ENCODE results near the gene ATP6V1B1.

The ATP6V1B1 gene

GRCh38 chr2:70897977-70898226 is 37.8 kb upstream of the ATP6V1B1 start:
- Histone ChIP-seq H2BK12ac (ENCODE audit: low read length in 2 of 2) (no peak overlapping the region), H3K4me3 (ENCODE audit: insufficient read depth in 1 of 2, low read depth in 1 of 2, low read length in 2 of 2) (no peak overlapping the region)

GRCh38 chr2:70898363-70899240 is 37.1 kb upstream of the ATP6V1B1 start:
- Histone ChIP-seq H3K36me3 (ENCODE audit: control insufficient read depth in 1 of 2, insufficient read depth in 2 of 2, low read depth in 1 of 2, low read length in 2 of 2) (no peaks in the 10 kb centered on the region), H3K14ac (ENCODE audit: low read length in 2 of 2) (no peak overlapping the region), H3K9ac (ENCODE audit: low read length) (no peak overlapping the region), H3K79me1 (replicated peaks; ENCODE audit: low read length, poor library complexity, severe bottlenecking) (peaks cover 3% of the 10 kb centered on the region), H2BK12ac (ENCODE audit: low read length in 2 of 2) (no peak overlapping the region), H3K9me3 (ENCODE audit: control insufficient read depth, low read length) (peaks cover 3% of the 10 kb centered on the region), H2BK120ac (ENCODE audit: low read depth, low read length) (no peak overlapping the region), H2AK5ac (ENCODE audit: low read length, severe bottlenecking) (no peak overlapping the region), H3K4ac (ENCODE audit: low read depth in 1 of 2, low read length in 2 of 2) (no peak overlapping the region), H3K4me3 (ENCODE audit: insufficient read depth in 1 of 2, low read depth in 1 of 2, low read length in 2 of 2) (no peak overlapping the region), H3K4me2 (ENCODE audit: low read length, poor library complexity, severe bottlenecking) (no peak overlapping the region), H3K27me3 (ENCODE audit: control insufficient read depth in 1 of 2, insufficient read depth in 1 of 2, low read length in 2 of 2) (peaks cover 72 to 84% of the 10 kb centered on the region in 2 experiments), H4K91ac (ENCODE audit: low read length) (no peak overlapping the region), H3K18ac (ENCODE audit: low read depth in 1 of 2, low read length in 2 of 2) (no peak overlapping the region), H2BK15ac (ENCODE audit: low read depth, poor library complexity, severe bottlenecking) (no peak overlapping the region), H2AFZ (ENCODE audit: low read depth, low read length) (no peak overlapping the region), H3K23ac (ENCODE audit: low read length in 2 of 2) (no peak overlapping the region), H3K27ac (ENCODE audit: low read length, poor library complexity, severe bottlenecking) (no peak overlapping the region), H3K4me1 (ENCODE audit: control insufficient read depth, insufficient read depth, low read depth, low read length) (peaks cover 23% of the 10 kb centered on the region), H4K8ac (ENCODE audit: low read length) (no peak overlapping the region), H2BK5ac (ENCODE audit: low read depth, low read length, poor library complexity, severe bottlenecking) (no peak overlapping the region)
- 13% methylated on average over 14 of the region's 16 CpGs for whole genome bisulfite sequencing
- no peak for DNase-seq

More at GRCh38 chr2:70897977-70898226, 37.8 kb upstream of the ATP6V1B1 start:
- Histone ChIP-seq H3K4ac (ENCODE audit: low read depth in 1 of 2, low read length in 2 of 2) (no peak overlapping the region), H4K91ac (ENCODE audit: low read length) (no peak overlapping the region), H3K4me1 (ENCODE audit: control insufficient read depth, insufficient read depth, low read depth, low read length) (peaks cover 23% of the 10 kb centered on the region), H3K9ac (ENCODE audit: low read length) (no peak overlapping the region), H3K4me2 (ENCODE audit: low read length, poor library complexity, severe bottlenecking) (no peak overlapping the region), H2BK5ac (ENCODE audit: low read depth, low read length, poor library complexity, severe bottlenecking) (no peak overlapping the region), H2AFZ (ENCODE audit: low read depth, low read length) (no peak overlapping the region), H3K27ac (ENCODE audit: low read length, poor library complexity, severe bottlenecking) (no peak overlapping the region), H3K27me3 (ENCODE audit: control insufficient read depth in 1 of 2, insufficient read depth in 1 of 2, low read length in 2 of 2) (peaks cover 73 to 84% of the 10 kb centered on the region in 2 experiments), H3K14ac (ENCODE audit: low read length in 2 of 2) (no peak overlapping the region), H3K79me1 (replicated peaks; ENCODE audit: low read length, poor library complexity, severe bottlenecking) (peaks cover 1% of the 10 kb centered on the region), H3K23ac (ENCODE audit: low read length in 2 of 2) (no peak overlapping the region), H3K36me3 (ENCODE audit: control insufficient read depth in 1 of 2, insufficient read depth in 2 of 2, low read depth in 1 of 2, low read length in 2 of 2) (no peaks in the 10 kb centered on the region), H3K18ac (ENCODE audit: low read depth in 1 of 2, low read length in 2 of 2) (no peak overlapping the region), H2AK5ac (ENCODE audit: low read length, severe bottlenecking) (no peak overlapping the region), H3K9me3 (ENCODE audit: control insufficient read depth, low read length) (peaks cover 3% of the 10 kb centered on the region), H2BK15ac (ENCODE audit: low read depth, poor library complexity, severe bottlenecking) (no peak overlapping the region), H2BK120ac (ENCODE audit: low read depth, low read length) (no peak overlapping the region), H4K8ac (ENCODE audit: low read length) (no peak overlapping the region)
- WGBS, result 20% methylated on average over 5 of the region's 5 CpGs
- DNase-seq, result no peak

- Histone ChIP-seq H3K14ac (ENCODE audit: low read length in 2 of 2) (no peak overlapping the region), H3K36me3 (ENCODE audit: control insufficient read depth in 1 of 2, insufficient read depth in 2 of 2, low read depth in 1 of 2, low read length in 2 of 2) (peaks cover 0 to 16% of the 10 kb centered on the region in 2 experiments), H2AK5ac (ENCODE audit: low read length, severe bottlenecking) (no peak overlapping the region), H3K4me2 (ENCODE audit: low read length, poor library complexity, severe bottlenecking) (peak overlapping the region; percentile 91), H2BK5ac (ENCODE audit: low read depth, low read length, poor library complexity, severe bottlenecking) (no peak overlapping the region), H2BK120ac (ENCODE audit: low read depth, low read length) (no peak overlapping the region), H3K27ac (ENCODE audit: low read length, poor library complexity, severe bottlenecking) (no peak overlapping the region), H3K4me3 (ENCODE audit: insufficient read depth in 1 of 2, low read depth in 1 of 2, low read length in 2 of 2) (peak overlapping the region; percentile 63 to 86), H3K4me1 (ENCODE audit: control insufficient read depth, insufficient read depth, low read depth, low read length) (peaks cover 24% of the 10 kb centered on the region), H2BK15ac (ENCODE audit: low read depth, poor library complexity, severe bottlenecking) (no peak overlapping the region), H3K79me1 (replicated peaks; ENCODE audit: low read length, poor library complexity, severe bottlenecking) (peaks cover 9% of the 10 kb centered on the region), H3K23ac (ENCODE audit: low read length in 2 of 2) (peak overlapping the region in 1 of 2 experiments; percentile 65), H3K9me3 (ENCODE audit: control insufficient read depth, low read length) (no peaks in the 10 kb centered on the region), H4K8ac (ENCODE audit: low read length) (peak overlapping the region; percentile 74), H2BK12ac (ENCODE audit: low read length in 2 of 2) (no peak overlapping the region), H3K18ac (ENCODE audit: low read depth in 1 of 2, low read length in 2 of 2) (peak overlapping the region in 1 of 2 experiments; percentile 48), H3K27me3 (ENCODE audit: control insufficient read depth in 1 of 2, insufficient read depth in 1 of 2, low read length in 2 of 2) (peaks cover 72 to 78% of the 10 kb centered on the region in 2 experiments), H2AFZ (ENCODE audit: low read depth, low read length) (peak overlapping the region; percentile 55), H3K9ac (ENCODE audit: low read length) (peak overlapping the region; percentile 87), H3K4ac (ENCODE audit: low read depth in 1 of 2, low read length in 2 of 2) (no peak overlapping the region), H4K91ac (ENCODE audit: low read length) (no peak overlapping the region)
- under 1% methylated on average over 79 of the region's 79 CpGs for WGBS
- peak; percentile 44 for DNase-seq
These were observed 34.3 kb upstream of the ATP6V1B1 start for GRCh38 chr2:70901227-70902066.

- Histone ChIP-seq H4K91ac (ENCODE audit: low read length) (no peak overlapping the region), H3K4ac (ENCODE audit: low read depth in 1 of 2, low read length in 2 of 2) (no peak overlapping the region), H3K23ac (ENCODE audit: low read length in 2 of 2) (peak overlapping the region in 1 of 2 experiments; percentile 65), H3K4me2 (ENCODE audit: low read length, poor library complexity, severe bottlenecking) (peak overlapping the region; percentile 91), H2BK15ac (ENCODE audit: low read depth, poor library complexity, severe bottlenecking) (no peak overlapping the region), H3K79me1 (replicated peaks; ENCODE audit: low read length, poor library complexity, severe bottlenecking) (peaks cover 11% of the 10 kb centered on the region), H3K9me3 (ENCODE audit: control insufficient read depth, low read length) (no peaks in the 10 kb centered on the region), H3K27me3 (ENCODE audit: control insufficient read depth in 1 of 2, insufficient read depth in 1 of 2, low read length in 2 of 2) (peaks cover 72 to 76% of the 10 kb centered on the region in 2 experiments), H2BK120ac (ENCODE audit: low read depth, low read length) (no peak overlapping the region), H2AK5ac (ENCODE audit: low read length, severe bottlenecking) (no peak overlapping the region), H3K14ac (ENCODE audit: low read length in 2 of 2) (no peak overlapping the region), H4K8ac (ENCODE audit: low read length) (no peak overlapping the region), H2AFZ (ENCODE audit: low read depth, low read length) (no peak overlapping the region), H3K4me3 (ENCODE audit: insufficient read depth in 1 of 2, low read depth in 1 of 2, low read length in 2 of 2) (peak overlapping the region; percentile 63 to 86), H3K36me3 (ENCODE audit: control insufficient read depth in 1 of 2, insufficient read depth in 2 of 2, low read depth in 1 of 2, low read length in 2 of 2) (peaks cover 0 to 16% of the 10 kb centered on the region in 2 experiments), H3K18ac (ENCODE audit: low read depth in 1 of 2, low read length in 2 of 2) (no peak overlapping the region), H3K9ac (ENCODE audit: low read length) (peak overlapping the region; percentile 87), H2BK12ac (ENCODE audit: low read length in 2 of 2) (no peak overlapping the region), H3K27ac (ENCODE audit: low read length, poor library complexity, severe bottlenecking) (no peak overlapping the region), H3K4me1 (ENCODE audit: control insufficient read depth, insufficient read depth, low read depth, low read length) (peaks cover 24% of the 10 kb centered on the region), H2BK5ac (ENCODE audit: low read depth, low read length, poor library complexity, severe bottlenecking) (no peak overlapping the region)
- DNase-seq, result no peak
- 10% methylated on average over 5 of the region's 5 CpGs for WGBS
These were observed 33.6 kb upstream of the ATP6V1B1 start for GRCh38 chr2:70902067-70902442.
